H1 (cell line): ENCODE data around the gene HOMER3. TPM values are rescaled to one million over a fixed set of nuclear protein-coding genes. Genes with fewer than 3 reads are reported as not detected.
A peak's percentile ranks its signal among the peaks of the same experiment; 100 is the strongest.

Experiments used
- CTCF ChIA-PET: fragments of 300-600 bp; sonication (Branson Sonifier 250); formaldehyde crosslinking; loops from one replicate; lab custom pipeline; 2021; ENCODE audit not compliant: partially characterized antibody; lab: Charles Lee
- POLR2A ChIA-PET: fragments of 300-600 bp; sonication (Branson Sonifier 250); formaldehyde crosslinking; loops from one replicate; lab custom pipeline; 2021; ENCODE audit warnings: inconsistent platforms; ENCODE audit not compliant: partially characterized antibody; lab: Charles Lee
- DNase-seq, 2 experiments: peaks; one replicate each; pipeline versions ENCODE4 v3.0.0 to v3.0.0-alpha.2; 2010 to 2022; ENCODE audit warnings: low spot score in 2 of 2, low read depth in 1 of 2, mixed read lengths in 1 of 2
- FAIRE-seq: peaks from 2 replicates; lab custom pipeline; 2011; peaks lifted over from hg19 to GRCh38; lab: Jason Lieb, UNC
- H2AFZ ChIP-seq: 2 replicates; pipeline ENCODE4 v1.8.1; 2012; ENCODE audit warnings: low read length, inconsistent platforms
- H2AK5ac ChIP-seq: 2 replicates; pipeline ENCODE4 v1.6.1; 2013; ENCODE audit warnings: low read depth, low read length
- H2BK120ac ChIP-seq: replicated peaks from 2 replicates; pipeline ENCODE3; 2013; ENCODE audit warnings: low read depth, low read length, inconsistent platforms
- H2BK12ac ChIP-seq: 2 replicates; pipeline ENCODE4 v1.6.1; 2013; ENCODE audit warnings: low read depth, low read length
- H2BK15ac ChIP-seq: 2 replicates; pipeline ENCODE4 v1.6.1; 2013; ENCODE audit warnings: low read length
- H2BK20ac ChIP-seq: 2 replicates; pipeline ENCODE4 v1.6.1; 2013; ENCODE audit warnings: low read length
- H2BK5ac ChIP-seq: 2 replicates; pipeline ENCODE4 v1.6.1; 2013; ENCODE audit warnings: low read depth, low read length
- H3K14ac ChIP-seq: 2 replicates; pipeline ENCODE4 v1.6.1; 2013; ENCODE audit warnings: inconsistent platforms; ENCODE audit not compliant: insufficient read length
- H3K18ac ChIP-seq: 2 replicates; pipeline ENCODE4 v1.6.1; 2013; ENCODE audit warnings: low read length; ENCODE audit errors: extremely low read depth
- H3K23ac ChIP-seq: 2 replicates; pipeline ENCODE4 v1.6.1; 2013; ENCODE audit warnings: inconsistent platforms; ENCODE audit not compliant: insufficient read length
- H3K23me2 ChIP-seq: 2 replicates; pipeline ENCODE4 v1.6.1; 2013; ENCODE audit warnings: low read depth, low read length
- H3K27ac ChIP-seq: 2 replicates; pipeline ENCODE4 v1.6.1; 2011; ENCODE audit warnings: low read depth, low read length, inconsistent platforms
- H3K27me3 ChIP-seq, 4 experiments: replicated peaks in 1 of 4; 1 replicate in 1 of 4; 2 replicates in 3 of 4; pipeline versions ENCODE4 v1.6.1 to v1.8.1; 2011 to 2013; ENCODE audit warnings: low read length in 3 of 4, mild to moderate bottlenecking in 3 of 4, inconsistent platforms in 2 of 4, mixed read lengths in 2 of 4, moderate library complexity in 1 of 4; ENCODE audit not compliant: control insufficient read depth in 3 of 4, insufficient read depth in 3 of 4; ENCODE audit errors: extremely low read depth in 1 of 4
- H3K36me3 ChIP-seq, 4 experiments: 2 replicates each; pipeline versions ENCODE4 v1.6.1 to v1.8.1; 2011 to 2013; ENCODE audit warnings: mild to moderate bottlenecking in 4 of 4, low read length in 3 of 4, moderate library complexity in 2 of 4, control low read depth in 1 of 4, inconsistent platforms in 1 of 4; ENCODE audit not compliant: insufficient read depth in 4 of 4, control insufficient read depth in 2 of 4
- H3K4ac ChIP-seq: replicated peaks from 2 replicates; pipeline ENCODE3; 2013; ENCODE audit warnings: low read length, low read depth, mixed read lengths, inconsistent platforms; ENCODE audit not compliant: insufficient read length
- H3K4me1 ChIP-seq, 4 experiments: replicated peaks in 1 of 4; 1 replicate in 1 of 4; 2 replicates in 3 of 4; pipeline versions ENCODE4 v1.6.1 to v1.8.1; 2011 to 2013; ENCODE audit warnings: low read length in 3 of 4, inconsistent platforms in 2 of 4, mixed read lengths in 1 of 4; ENCODE audit not compliant: insufficient read depth in 4 of 4, control insufficient read depth in 3 of 4
- H3K4me2 ChIP-seq, 2 experiments: 2 replicates each; pipeline versions ENCODE4 v1.6.1 to v1.8.1; 2011 to 2013; ENCODE audit warnings: low read depth in 2 of 2, low read length in 2 of 2, control low read depth in 1 of 2, inconsistent platforms in 1 of 2, mild to moderate bottlenecking in 1 of 2; ENCODE audit not compliant: insufficient read depth in 1 of 2
- H3K4me3 ChIP-seq, 4 experiments: fragments of 200-600, 300-600 bp in 1 of 4; sonication (generic), shearing (Covaris generic), sonication (Bioruptor Twin) in 1 of 4; 2 replicates each; pipeline versions ENCODE4 v1.5.1 to v1.8.1; 2011 to 2016; ENCODE audit warnings: low read length in 4 of 4, low read depth in 3 of 4, control low read depth in 2 of 4, inconsistent platforms in 2 of 4, mild to moderate bottlenecking in 2 of 4, mixed read lengths in 1 of 4, moderate library complexity in 1 of 4; ENCODE audit not compliant: insufficient read depth in 2 of 4; ENCODE audit errors: extremely low read depth in 1 of 4
- H3K56ac ChIP-seq: replicated peaks from 2 replicates; pipeline ENCODE3; 2013; ENCODE audit warnings: low read depth, mild to moderate bottlenecking, mixed read lengths, low read length, inconsistent platforms; ENCODE audit not compliant: insufficient read length
- H3K79me1 ChIP-seq: 2 replicates; pipeline ENCODE4 v1.6.1; 2013; ENCODE audit warnings: low read depth, low read length, control low read depth
- H3K79me2 ChIP-seq, 2 experiments: 2 replicates each; pipeline versions ENCODE4 v1.6.1 to v1.8.1; 2012 to 2013; ENCODE audit warnings: low read length in 2 of 2, mild to moderate bottlenecking in 2 of 2, inconsistent platforms in 1 of 2; ENCODE audit not compliant: insufficient read depth in 2 of 2, control insufficient read depth in 1 of 2
- H3K9ac ChIP-seq, 4 experiments: replicated peaks in 1 of 4; 1 replicate in 1 of 4; 2 replicates in 3 of 4; pipeline versions ENCODE4 v1.6.1 to v1.8.1; 2011 to 2013; ENCODE audit warnings: low read depth in 3 of 4, low read length in 3 of 4, control low read depth in 2 of 4, mild to moderate bottlenecking in 2 of 4, moderate library complexity in 2 of 4, inconsistent platforms in 1 of 4; ENCODE audit errors: extremely low read depth in 1 of 4
- H3K9me3 ChIP-seq, 2 experiments: 2 replicates each; pipeline versions ENCODE4 v1.6.1 to v1.8.1; 2012 to 2013; ENCODE audit warnings: mild to moderate bottlenecking in 2 of 2, moderate library complexity in 2 of 2, control low read depth in 1 of 2, inconsistent platforms in 1 of 2, low read depth in 1 of 2, low read length in 1 of 2, mixed read lengths in 1 of 2; ENCODE audit not compliant: insufficient read depth in 2 of 2
- H4K20me1 ChIP-seq, 2 experiments: replicated peaks in 1 of 2; 2 replicates each; pipeline versions ENCODE3 to v1.8.1; 2011 to 2013; ENCODE audit warnings: inconsistent platforms in 2 of 2, low read length in 2 of 2, mild to moderate bottlenecking in 1 of 2; ENCODE audit not compliant: insufficient read depth in 2 of 2, control insufficient read depth in 1 of 2
- H4K5ac ChIP-seq: 2 replicates; pipeline ENCODE4 v1.6.1; 2013; ENCODE audit warnings: low read length, low read depth, mixed read lengths, inconsistent platforms; ENCODE audit not compliant: insufficient read length
- H4K8ac ChIP-seq: 2 replicates; pipeline ENCODE4 v1.8.0; 2013; ENCODE audit warnings: mild to moderate bottlenecking, moderate library complexity, low read length, inconsistent platforms; ENCODE audit not compliant: insufficient read depth; ENCODE audit errors: extremely low read depth
- H4K91ac ChIP-seq: replicated peaks from 2 replicates; pipeline ENCODE3; 2013; ENCODE audit warnings: low read length, mixed read lengths, inconsistent platforms; ENCODE audit not compliant: insufficient read length
- JUN ChIP-seq: IDR thresholded peaks from 2 replicates; pipeline ENCODE4 v1.6.1; 2011; ENCODE audit warnings: low read depth, mild to moderate bottlenecking, improper control_type of control experiment, low read length
- KDM1A ChIP-seq: fragments of 200-600, 300-600 bp; sonication (generic); IDR thresholded peaks from 2 replicates; pipeline ENCODE4 v1.7.1; 2016; ENCODE audit warnings: mild to moderate bottlenecking, low read length, borderline replicate concordance
- KDM4A ChIP-seq: IDR thresholded peaks from one replicate; pipeline ENCODE4 v1.7.1; 2012; ENCODE audit warnings: low read depth, mild to moderate bottlenecking, moderate library complexity, low read length, inconsistent platforms; ENCODE audit not compliant: severe bottlenecking
- NRF1 ChIP-seq: IDR thresholded peaks from 2 replicates; pipeline ENCODE4 v1.6.1; 2011; ENCODE audit warnings: mild to moderate bottlenecking, low read depth, low read length, improper control_type of control experiment
- POLR2A ChIP-seq, 2 experiments: IDR thresholded peaks; 1 replicate in 1 of 2; 2 replicates in 1 of 2; pipeline ENCODE4 v1.6.1; 2011; ENCODE audit warnings: low read depth in 2 of 2, low read length in 2 of 2, mild to moderate bottlenecking in 2 of 2; ENCODE audit errors: control extremely low read depth in 1 of 2
- SP1 ChIP-seq: IDR thresholded peaks from 2 replicates; pipeline ENCODE4 v1.6.1; 2011; ENCODE audit warnings: low read depth, low read length
- SP4 ChIP-seq: IDR thresholded peaks from 2 replicates; pipeline ENCODE4 v1.6.1; 2012; ENCODE audit warnings: low read length, inconsistent platforms
- TCF12 ChIP-seq: IDR thresholded peaks from 2 replicates; pipeline ENCODE4 v1.6.1; 2011; ENCODE audit warnings: low read depth, mild to moderate bottlenecking, low read length
- ZNF274 ChIP-seq: IDR thresholded peaks from 2 replicates; pipeline ENCODE4 v1.7.0; 2012; ENCODE audit warnings: low read length, borderline replicate concordance; ENCODE audit errors: extremely low read depth
- WGBS, 2 experiments: shearing (Covaris generic) in 1 of 2; methylation state at CpG; one replicate each; pipeline versions ENCODE4 v1.1.6 to v1.1.7; 2013 to 2015; ENCODE audit warnings: low lambda C conversion rate in 2 of 2, mixed read lengths in 2 of 2, inconsistent platforms in 1 of 2, low coverage in 1 of 2, missing lambda C conversion rate in 1 of 2; ENCODE audit not compliant: insufficient replicate concordance in 2 of 2, insufficient coverage in 1 of 2, insufficient read length in 1 of 2; ENCODE audit errors: extremely low coverage in 1 of 2, missing lambda C conversion rate in 1 of 2; 5-methylcytosine and 5-hydroxymethylcytosine counted together
- polyA plus RNA-seq, 7 experiments: library from polyadenylated mRNA; depleted of rRNA in 3 of 7; stranded (reverse) in 5 of 7; unstranded in 2 of 7; fragments of >200 nt in 5 of 7; fragments of 200-250 nt in 2 of 7; gene quantifications; 1 replicate in 5 of 7; 2 replicates in 1 of 7; 4 replicates in 1 of 7; pipeline versions ENCODE4 v1.2.1 to v1.2.3, GENCODE V29; 2011 to 2013; ENCODE audit warnings: missing spikeins in 2 of 7, mixed read lengths in 2 of 7
- total RNA-seq: library from RNA; stranded (reverse); fragmentation: NEBNext Ultra II Directional; extraction: Animal tissue kit (Norgen Biotek cat#: 25700); gene quantifications from 2 replicates; pipeline ENCODE4 v1.2.1, GENCODE V29; 2021

Gene HOMER3
- total and polyA plus RNA-seq, 2 of the 8 experiments (the other 6 are each of a cell fraction or from before 2014, with no cell fraction given), result 28.3 to 41.6 TPM

DNA sequence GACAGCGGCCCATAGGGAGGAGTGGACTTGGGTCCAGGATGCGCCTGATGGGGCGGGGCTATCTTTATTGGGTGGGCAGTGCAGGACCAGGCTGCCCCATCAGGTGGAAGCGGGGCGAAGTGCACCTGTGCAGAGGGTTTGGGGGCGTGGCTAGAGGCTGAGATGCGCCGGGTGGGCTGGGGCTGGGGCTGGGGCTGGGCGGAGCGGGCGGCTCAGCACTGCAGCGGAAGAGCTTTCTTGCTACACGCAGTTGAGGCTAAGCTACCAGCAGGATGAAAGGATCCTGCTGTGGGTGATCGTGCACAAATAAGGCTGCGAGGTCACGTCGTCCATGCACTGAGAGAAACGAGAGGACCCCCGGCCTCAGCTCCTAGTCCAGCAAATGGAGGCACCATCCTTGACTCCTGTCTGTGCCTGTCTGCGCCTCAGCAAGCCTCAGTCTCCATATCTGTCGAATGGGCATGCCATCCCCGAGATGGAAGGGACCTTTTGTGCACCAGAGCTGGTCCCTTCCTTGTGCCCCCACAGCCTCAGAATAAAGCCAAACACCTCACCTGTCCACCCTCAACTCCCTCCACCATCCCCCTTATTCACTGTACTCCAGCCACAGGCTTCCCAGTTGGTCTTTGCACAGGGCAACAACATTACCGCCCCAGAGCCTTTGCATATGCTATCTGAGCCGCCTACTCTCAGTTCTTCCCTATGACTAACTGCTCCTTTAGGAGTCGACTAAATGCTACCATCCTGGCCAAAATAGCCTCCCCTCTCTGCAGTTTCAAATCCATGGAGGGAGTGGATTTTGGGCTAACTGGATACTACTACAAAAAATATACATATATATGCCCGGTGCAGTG lies 21.0 kb upstream of the HOMER3 start:
- peak overlapping the region; percentile 81; the same call in 1 of the 2 replicates for H2BK15ac ChIP-seq
- H4K20me1 ChIP-seq, result no peaks in the 10 kb centered on the region
- H3K27ac ChIP-seq, result no peak overlapping the region
- no peaks in the 10 kb centered on the region for H3K36me3 ChIP-seq
- H3K4me1 ChIP-seq, result peaks cover 0 to 5% (median 2%) of the 10 kb centered on the region in 4 experiments; a peak in 3 of 7 replicates
- 0 out of 2 replicates have a peak overlapping the region, but pooled peaks have one; percentile 39 for H2BK12ac ChIP-seq
- peak overlapping the region; percentile 16; the same call in 1 of the 2 replicates for H2AK5ac ChIP-seq
- no peak overlapping the region for H3K18ac ChIP-seq
- peak overlapping the region in 1 of 4 experiments; percentile 15; a peak in 3 of 8 replicates for H3K4me3 ChIP-seq
- H2AFZ ChIP-seq, result 0 out of 2 replicates have a peak overlapping the region, but pooled peaks have one; percentile 25
- ChIA-PET CTCF (interaction anchor here (0.7 to 2.1 kb wide), 2 partner anchors 8 to 24 kb away, joined by 3 to 6 read pairs; no protein-coding TSS in a partner anchor), POLR2A (interaction anchor here (0.6 to 1.2 kb wide), 7 partner anchors 9 to 231 kb away, joined by 3 to 8 read pairs (median 3); no protein-coding TSS in a partner anchor)
- no peaks in the 10 kb centered on the region for H3K9me3 ChIP-seq
- H3K23me2 ChIP-seq, result no peaks in the 10 kb centered on the region; the same call in 1 of the 2 replicates
- FAIRE-seq (no peak), DNase-seq (peak; percentile 78 to 92)
- no peaks in the 10 kb centered on the region for H3K27me3 ChIP-seq
- no peaks in the 10 kb centered on the region for H3K79me2 ChIP-seq
- H3K4me2 ChIP-seq, result peak overlapping the region; percentile 33 to 58
- peak overlapping the region; percentile 67; the same call in 1 of the 2 replicates for H2BK5ac ChIP-seq
- H3K23ac ChIP-seq, result no peak overlapping the region
- H2BK20ac ChIP-seq, result peak overlapping the region; percentile 9; the same call in 1 of the 2 replicates
- H4K91ac ChIP-seq, result peak overlapping the region; percentile 48
- no peak overlapping the region for H3K14ac ChIP-seq
- H3K56ac ChIP-seq, result no peak overlapping the region
- H4K5ac ChIP-seq, result no peak overlapping the region
- no peak overlapping the region; the same call in none of the 2 replicates for H4K8ac ChIP-seq
- no peak overlapping the region for H3K9ac ChIP-seq
- 45% methylated on average over 15 of the region's 26 CpGs; no CpG with 5 or more reads in 1 of the 2 experiments for WGBS, 2 experiments
- H3K79me1 ChIP-seq, result no peaks in the 10 kb centered on the region
- no peak overlapping the region for H2BK120ac ChIP-seq
- H3K4ac ChIP-seq, result no peak overlapping the region
- peak; percentile 63; the same call in 1 of the 2 replicates for TF ChIP-seq SP1
- TF ChIP-seq TCF12, result peak; percentile 54; the same call in 1 of the 2 replicates
- 0 out of 2 replicates have a peak, but pooled peaks have one; percentile 11 for TF ChIP-seq NRF1
- peak; percentile 100 for TF ChIP-seq KDM1A
- no peak for TF ChIP-seq ZNF274
- peak in 1 of 2 experiments; percentile 43; a peak in 1 of 3 replicates for TF ChIP-seq POLR2A (IDR thresholded peaks at IDR 0.05; ENCODE audit: control extremely low read depth in 1 of 2, low read depth in 2 of 2, low read length in 2 of 2)
- no peak for TF ChIP-seq KDM4A
- no peak for TF ChIP-seq JUN
- TF ChIP-seq SP4, result no peak
